HG03103 (cell line): ENCODE data around the gene C19orf81.
"Not testable (repeated sequence)": the region's sequence is repeated elsewhere in the genome, so short reads cannot be mapped to it uniquely, and the experiment has no call there.

Experiments used
- ATAC-seq: cut with Tn5 transposase; IDR thresholded peaks from one replicate; pipeline ENCODE4 v1.9.1; 2021; ENCODE audit warnings: low read depth; ENCODE audit not compliant: unreplicated experiment

Gene C19orf81

DNA sequence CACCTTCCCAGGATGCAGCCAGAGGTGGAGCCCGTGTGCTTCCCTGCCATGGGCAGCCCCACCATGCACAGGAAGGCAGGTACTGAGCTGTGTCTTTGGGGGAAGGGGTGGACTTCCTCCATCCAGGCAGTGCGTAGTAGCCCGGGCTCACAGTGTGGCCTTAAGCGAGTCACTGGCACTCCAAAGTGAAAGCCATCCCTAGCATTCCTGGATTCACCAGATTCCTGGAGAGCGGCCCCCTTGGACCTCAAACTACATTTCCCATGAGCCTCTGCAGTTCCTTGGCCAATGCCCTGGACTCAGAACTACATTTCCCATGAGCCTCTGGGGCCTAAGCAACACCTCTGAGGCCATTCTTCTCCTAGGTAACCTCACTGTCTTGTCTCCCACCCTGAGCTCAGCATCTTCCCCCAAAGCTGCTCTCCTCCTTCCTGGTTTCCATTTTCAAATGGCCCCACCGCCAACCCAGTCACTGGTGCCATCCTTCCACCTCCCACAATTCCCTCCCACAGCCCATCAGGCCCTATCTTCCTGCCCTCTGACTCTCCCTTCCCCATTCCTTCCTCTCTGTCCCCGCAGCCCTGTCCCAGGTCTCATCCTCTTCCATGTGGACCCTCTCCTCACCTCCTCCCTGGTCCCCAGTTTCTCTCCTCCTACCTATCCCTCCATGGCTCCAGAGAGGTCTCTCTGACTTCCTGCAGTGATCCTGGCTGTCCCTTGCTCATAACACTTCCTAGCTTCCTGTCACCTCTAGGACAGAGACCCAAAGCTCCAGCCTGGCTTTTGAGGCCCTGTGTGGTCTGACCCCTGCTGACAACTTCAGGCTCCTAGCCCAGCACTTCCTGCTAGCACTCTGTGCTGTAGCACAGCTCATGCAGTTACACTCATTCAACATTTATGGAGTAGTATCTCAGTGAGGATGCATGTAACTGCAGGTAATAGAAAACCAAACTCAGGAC lies at the start of gene C19orf81:
TSS of gene C19orf81 (plus strand) at position 13 of the 959 bp plus-strand sequence. CDS start at position 13, 0 bp downstream.
- no peak for ATAC-seq

DNA sequence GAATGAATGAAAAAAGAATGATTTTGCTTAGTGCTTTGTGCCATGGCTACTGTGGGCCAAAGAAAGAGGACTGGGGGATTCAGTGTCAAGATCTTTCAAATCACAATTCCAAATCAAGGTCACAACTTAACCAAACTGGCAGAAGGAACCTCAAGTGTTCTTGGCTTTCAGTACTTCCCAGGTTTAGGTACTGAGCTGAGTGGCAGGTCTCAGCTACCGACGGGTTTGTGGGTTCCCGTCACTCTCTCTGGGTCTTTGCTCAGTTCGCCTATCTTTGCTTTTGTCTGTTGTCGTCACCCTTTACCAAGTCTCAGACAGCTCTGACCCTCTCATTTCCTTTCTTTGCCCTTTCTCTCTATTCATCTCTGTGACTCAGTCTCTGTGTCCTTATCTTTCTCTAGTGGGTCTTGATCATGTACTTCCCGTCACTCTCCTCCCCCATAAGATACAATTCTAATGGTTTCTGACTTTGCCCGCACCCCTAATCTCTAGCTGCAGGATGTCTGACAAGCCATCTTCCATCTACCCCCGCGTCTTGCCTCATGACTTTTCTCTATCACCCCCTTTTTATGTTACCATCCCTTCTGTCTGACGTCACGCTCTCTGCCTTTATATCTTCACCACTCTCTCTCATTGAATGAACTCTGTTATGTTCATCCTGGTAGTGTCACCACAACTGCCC lies 47.7 kb upstream of the C19orf81 start:
- ATAC-seq: no peak

GRCh38 chr19:50602089-50602422 lies 47.2 kb upstream of the C19orf81 start:
- ATAC-seq: no peak

GRCh38 chr19:50602496-50602895 lies 46.7 kb upstream of the C19orf81 start:
- no peak for ATAC-seq

GRCh38 chr19:50602935-50603334 lies 46.3 kb upstream of the C19orf81 start:
- no peak for ATAC-seq

DNA sequence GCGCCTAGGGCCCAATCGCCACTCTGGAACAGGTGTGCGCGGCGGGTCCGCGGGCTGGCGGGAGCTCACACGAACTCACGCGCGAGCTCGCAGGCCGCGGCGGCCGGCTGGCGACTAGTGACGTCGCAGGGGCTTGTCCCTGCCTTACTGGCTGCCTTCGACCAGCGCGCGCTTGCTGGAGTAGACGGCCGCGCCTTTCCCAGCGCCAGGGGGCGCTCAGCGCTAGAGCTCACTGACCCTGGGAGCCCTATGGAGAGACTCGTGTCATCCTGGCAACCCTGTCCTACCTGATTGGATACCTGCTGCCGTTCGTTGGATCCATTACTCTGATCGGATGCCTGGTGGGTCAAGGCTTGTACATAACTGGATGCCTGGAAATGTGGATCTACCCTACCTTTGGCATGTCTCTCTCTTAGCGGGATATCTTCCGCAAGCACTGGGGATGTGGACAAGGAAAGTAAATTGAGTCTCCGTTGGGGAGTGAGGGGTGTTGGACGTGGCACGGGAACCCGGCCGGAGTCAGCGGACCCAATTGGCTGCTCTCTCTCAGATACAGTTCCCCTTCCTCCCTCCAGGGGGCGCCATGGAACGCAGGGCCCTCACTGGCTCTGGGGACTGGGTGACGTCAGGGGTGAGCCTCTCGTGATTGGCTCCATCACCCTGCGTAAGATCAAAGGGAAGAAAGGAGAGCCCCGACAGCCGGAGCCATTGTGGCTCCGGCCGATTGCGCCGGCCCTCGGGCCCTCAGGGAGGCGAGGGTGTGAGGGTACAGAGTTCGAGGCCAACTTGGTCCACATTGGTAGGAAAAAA lies 44.8 kb upstream of the C19orf81 start:
- not testable (repeated sequence) for ATAC-seq

DNA sequence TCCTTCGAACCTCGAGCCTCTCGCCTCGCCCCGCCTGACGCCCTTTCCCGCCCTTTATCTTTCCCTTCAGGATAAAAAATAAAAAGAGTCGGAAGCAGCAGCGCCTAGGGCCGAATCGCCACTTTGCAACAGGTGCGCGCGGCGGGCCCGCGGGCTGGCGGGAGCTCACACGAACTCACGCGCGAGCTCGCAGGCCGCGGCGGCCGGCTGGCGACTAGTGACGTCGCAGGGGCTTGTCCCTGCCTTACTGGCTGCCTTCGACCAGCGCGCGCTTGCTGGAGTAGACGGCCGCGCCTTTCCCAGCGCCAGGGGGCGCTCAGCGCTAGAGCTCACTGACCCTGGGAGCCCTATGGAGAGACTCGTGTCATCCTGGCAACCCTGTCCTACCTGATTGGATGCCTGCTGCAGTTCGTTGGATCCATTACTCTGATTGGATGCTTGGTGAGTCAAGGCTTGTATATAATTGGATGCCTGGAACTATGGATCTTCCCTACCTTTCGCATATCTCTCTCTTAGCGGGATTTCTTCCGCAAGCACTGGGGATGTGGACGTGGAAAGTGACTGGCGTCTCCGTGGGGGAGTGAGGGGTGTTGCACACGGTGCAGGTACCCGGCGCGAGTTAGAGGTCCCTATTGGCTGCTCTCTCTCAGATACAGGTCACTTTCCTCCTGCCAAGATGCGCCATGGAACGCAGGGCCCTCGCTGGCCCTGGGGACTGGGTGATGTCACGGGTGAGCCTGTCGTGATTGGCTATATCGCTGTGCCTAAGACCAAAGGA lies 43.0 kb upstream of the C19orf81 start:
- ATAC-seq: not testable (repeated sequence)

GRCh38 chr19:50607388-50607787 lies 41.9 kb upstream of the C19orf81 start:
- ATAC-seq: no peak

GRCh38 chr19:50607874-50608785 lies 41.1 kb upstream of the C19orf81 start:
- no peak for ATAC-seq

GRCh38 chr19:50612504-50613404 lies 36.5 kb upstream of the C19orf81 start:
- not testable (repeated sequence) for ATAC-seq

DNA sequence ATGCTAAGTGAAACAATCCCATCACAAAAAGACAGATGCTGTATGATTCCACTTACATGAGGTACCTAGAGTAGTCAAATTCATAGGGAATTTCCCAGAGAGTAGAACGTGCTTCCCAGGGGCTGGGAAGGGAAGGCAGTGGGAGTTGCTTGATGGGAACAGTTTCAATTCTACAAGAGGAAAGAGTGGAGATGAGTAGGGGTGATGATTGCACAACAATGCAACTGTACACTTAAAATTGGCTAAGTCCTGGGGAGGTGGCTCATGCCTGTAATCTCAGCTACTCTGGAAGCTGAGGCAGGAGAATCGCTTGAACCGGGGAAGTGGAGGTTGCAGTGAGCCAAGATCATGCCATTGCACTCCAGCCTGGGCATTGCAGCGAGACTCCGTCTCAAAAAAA lies 30.9 kb upstream of the C19orf81 start:
- ATAC-seq: not testable (repeated sequence)

DNA sequence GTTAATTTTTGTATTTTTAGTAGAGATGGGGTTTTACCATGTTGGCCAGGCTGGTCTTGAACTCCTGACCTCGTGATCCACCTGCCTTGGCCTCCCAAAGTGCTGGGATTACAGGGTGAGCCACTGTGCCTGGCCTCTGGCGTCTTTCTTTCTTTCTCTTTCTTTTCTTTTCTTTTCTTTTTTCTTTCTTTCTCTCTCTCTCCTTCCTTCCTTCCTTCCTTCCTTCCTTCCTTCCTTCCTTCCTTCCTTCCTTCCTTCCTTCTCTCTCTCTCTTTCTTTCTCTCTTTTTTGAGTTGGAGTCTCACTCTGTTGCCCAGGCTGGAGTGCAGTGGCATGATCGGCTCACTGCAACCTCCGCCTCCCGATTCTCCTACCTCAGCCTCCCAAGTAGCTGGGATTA lies 30.1 kb upstream of the C19orf81 start:
- ATAC-seq: not testable (repeated sequence)

DNA sequence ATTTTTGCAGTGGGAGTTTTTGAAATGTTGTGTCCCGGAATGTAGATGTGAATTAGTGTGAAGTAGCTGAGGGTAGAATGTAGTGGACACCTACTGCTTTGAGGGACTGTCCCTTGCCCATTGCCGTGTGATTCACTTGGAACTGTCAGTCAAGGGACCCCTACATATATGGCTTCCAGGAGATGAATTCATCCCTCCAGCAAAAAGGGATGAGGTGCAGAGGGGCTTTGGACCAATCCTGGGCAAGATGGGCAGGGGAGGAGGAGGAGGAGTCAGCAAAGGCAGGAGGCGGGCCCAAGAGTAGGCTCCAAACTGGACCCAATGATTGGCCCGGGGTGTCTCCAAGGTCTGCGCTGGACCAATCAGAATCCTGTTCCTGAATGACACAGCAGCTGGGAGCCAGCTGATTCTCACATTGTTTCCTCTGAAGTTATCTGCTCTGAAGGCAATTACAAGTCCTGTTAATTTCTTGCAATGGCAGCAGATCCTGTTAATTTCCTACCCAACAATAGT lies 28.8 kb upstream of the C19orf81 start:
- not testable (repeated sequence) for ATAC-seq

DNA sequence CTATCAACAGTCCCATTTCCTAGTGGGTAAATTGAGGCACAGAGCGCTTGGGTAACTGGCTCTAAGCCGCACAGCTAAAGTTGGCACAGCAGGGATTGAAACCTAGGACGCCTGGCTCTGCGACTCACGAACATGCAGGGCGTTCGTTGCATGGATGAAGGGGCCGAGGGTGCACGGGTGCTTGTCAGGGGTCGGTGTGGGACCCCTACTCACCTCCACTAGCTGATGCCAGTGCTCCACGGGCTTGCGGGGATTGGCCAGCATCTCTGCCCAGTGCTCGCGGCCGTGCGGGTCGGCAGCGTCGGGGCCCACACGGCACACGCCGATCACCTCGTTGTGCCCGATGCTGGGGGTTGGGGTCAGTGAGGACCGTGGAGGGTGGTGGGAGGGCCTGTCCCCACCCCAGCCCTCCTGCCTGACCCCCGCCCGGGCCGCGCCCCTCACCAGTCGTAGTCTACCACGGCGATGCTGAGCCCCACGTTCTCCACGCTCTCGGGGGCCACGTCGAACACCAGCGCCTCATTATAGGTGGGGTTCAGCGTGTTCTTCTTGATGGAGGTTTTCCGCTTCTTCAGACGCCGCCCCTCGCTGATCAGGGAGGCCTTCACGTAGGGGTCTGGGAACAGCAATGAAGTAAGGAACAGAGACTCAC lies 24.2 kb upstream of the C19orf81 start:
- ATAC-seq: no peak

DNA sequence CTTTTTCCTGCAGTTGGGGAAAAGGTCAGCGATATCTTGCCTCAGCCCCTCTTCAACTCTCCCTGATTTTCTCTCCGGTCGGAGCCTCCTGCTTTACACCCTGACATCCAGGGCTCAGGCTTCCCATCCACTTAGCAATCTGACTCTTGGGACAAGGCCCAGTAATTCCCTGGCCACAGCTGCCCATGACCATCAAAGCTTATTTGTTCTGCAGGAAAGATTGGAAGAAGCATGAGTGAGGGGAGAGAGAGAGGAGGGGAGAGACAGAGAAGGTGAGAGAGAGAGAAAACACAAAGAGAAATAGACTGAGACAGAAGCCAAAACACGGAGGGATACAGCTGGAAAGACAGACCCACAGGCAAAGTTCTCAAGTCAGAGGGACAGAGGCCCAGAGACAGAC lies 23.2 kb upstream of the C19orf81 start:
- no peak for ATAC-seq

- no peak for ATAC-seq
Measured at GRCh38 chr19:50626795-50627194, 22.4 kb upstream of the C19orf81 start.

GRCh38 chr19:50628146-50628545 lies 21.1 kb upstream of the C19orf81 start:
- ATAC-seq: no peak
